HepG2 (cell line): ENCODE data around the gene LEPROT. TPM values are rescaled to one million over a fixed set of nuclear protein-coding genes. Genes with fewer than 3 reads are reported as not detected.

ENCODE experiments used
- ELF1 ChIP-seq: sonication (generic); formaldehyde crosslinking; IDR thresholded peaks from 2 replicates; pipeline ENCODE4 v1.4.0; 2020; ENCODE audit warnings: missing genetic modification reagents
- FOXP1 ChIP-seq, 2 experiments: fragments of 450-650 bp in 1 of 2; IDR thresholded peaks; 2 replicates each; pipeline ENCODE4 v1.6.1; 2017 to 2018; ENCODE audit warnings: antibody characterized with exemption in 1 of 2
- HMGXB3 ChIP-seq: sonication (generic); formaldehyde crosslinking; IDR thresholded peaks from 2 replicates; pipeline ENCODE4 v1.4.0; 2020; ENCODE audit warnings: missing genetic modification reagents, borderline replicate concordance
- JUNB ChIP-seq: sonication (generic); formaldehyde crosslinking; IDR thresholded peaks from 2 replicates; pipeline ENCODE4 v1.8.0; 2022; ENCODE audit warnings: missing genetic modification reagents, mild to moderate bottlenecking, borderline replicate concordance
- KLF13 ChIP-seq: sonication (generic); formaldehyde crosslinking; IDR thresholded peaks from 2 replicates; pipeline ENCODE4 v1.4.0; 2020; ENCODE audit warnings: mild to moderate bottlenecking, missing genetic modification reagents
- MED13 ChIP-seq: sonication (generic); formaldehyde crosslinking; IDR thresholded peaks from 2 replicates; pipeline ENCODE4 v1.5.0; 2020; ENCODE audit warnings: missing genetic modification reagents
- PCBP2 ChIP-seq: fragments of 200-400 bp; formaldehyde crosslinking; optimal IDR thresholded peaks from 2 replicates; pipeline ENCODE3; 2018; ENCODE audit warnings: low read length, low read depth; ENCODE audit not compliant: poor library complexity, severe bottlenecking
- PHF21A ChIP-seq: sonication (generic); formaldehyde crosslinking; IDR thresholded peaks from 2 replicates; pipeline ENCODE4 v1.5.0; 2020; ENCODE audit warnings: mild to moderate bottlenecking, missing genetic modification reagents
- RFX3 ChIP-seq: IDR thresholded peaks from 2 replicates; pipeline ENCODE4 v1.6.1; 2016; ENCODE audit warnings: missing biosample characterization, missing genetic modification reagents
- ZNF235 ChIP-seq: sonication (generic); formaldehyde crosslinking; IDR thresholded peaks from 2 replicates; pipeline ENCODE4 v1.8.1; 2023; ENCODE audit warnings: mild to moderate bottlenecking, missing genetic modification reagents, borderline replicate concordance
- ZNF251 ChIP-seq: sonication (generic); formaldehyde crosslinking; IDR thresholded peaks from 2 replicates; pipeline ENCODE4 v1.9.0; 2021; ENCODE audit warnings: mild to moderate bottlenecking, missing genetic modification reagents
- ZNF562 ChIP-seq: sonication (generic); formaldehyde crosslinking; IDR thresholded peaks from 2 replicates; pipeline ENCODE4 v1.8.0; 2022; ENCODE audit warnings: missing genetic modification reagents, borderline replicate concordance
- ZNF570 ChIP-seq: sonication (generic); formaldehyde crosslinking; IDR thresholded peaks from 2 replicates; pipeline ENCODE4 v1.4.0; 2020; ENCODE audit warnings: mild to moderate bottlenecking, missing genetic modification reagents, borderline replicate concordance
- ZNF616 ChIP-seq: sonication (generic); formaldehyde crosslinking; IDR thresholded peaks from 2 replicates; pipeline ENCODE4 v1.5.0; 2020; ENCODE audit warnings: low read depth, mild to moderate bottlenecking, missing genetic modification reagents
- ZNF776 ChIP-seq: sonication (generic); formaldehyde crosslinking; IDR thresholded peaks from 2 replicates; pipeline ENCODE4 v1.4.0; 2020; ENCODE audit warnings: mild to moderate bottlenecking, missing genetic modification reagents
- polyA plus RNA-seq, 8 experiments: library from polyadenylated mRNA; depleted of rRNA in 3 of 8; stranded (reverse) in 7 of 8; unstranded in 1 of 8; fragments of >200 nt; fragmentation: Illumina TruSeq in 4 of 8; extraction: Trizol in 4 of 8; gene quantifications; 2 replicates each; pipeline versions ENCODE4 v1.2.1 to v1.2.3, GENCODE V29; 2011 to 2016; ENCODE audit warnings: low read depth in 4 of 8, missing spikeins in 1 of 8, mixed read lengths in 1 of 8; ENCODE audit not compliant: insufficient read depth in 1 of 8
- total RNA-seq, 5 experiments: library from RNA; depleted of rRNA; stranded (reverse); fragments of >200 nt; fragmentation: Illumina TruSeq; extraction: Trizol; gene quantifications; 2 replicates each; pipeline ENCODE4 v1.2.3, GENCODE V29; 2016; ENCODE audit warnings: low read depth in 1 of 5
- TF ChIP-seq, protein P1 (sequence below): sonication (generic); formaldehyde crosslinking; IDR thresholded peaks from 2 replicates; pipeline ENCODE4 v1.5.0; 2020; ENCODE audit warnings: mild to moderate bottlenecking, missing genetic modification reagents, borderline replicate concordance
- TF ChIP-seq, protein P2 (sequence below): sonication (generic); formaldehyde crosslinking; IDR thresholded peaks from 2 replicates; pipeline ENCODE4 v1.4.0; 2020; ENCODE audit warnings: mild to moderate bottlenecking, missing genetic modification reagents

LEPROT gene
- total and polyA plus RNA-seq, 2 of the 13 experiments (the other 11 are each of a cell fraction or from before 2014, with no cell fraction given), result 36.8 to 51.4 TPM

- TF ChIP-seq ZNF570, result no peak
- no peak for TF ChIP-seq RFX3 (CRISPR knock-in tag)
- TF ChIP-seq, protein P1, sequence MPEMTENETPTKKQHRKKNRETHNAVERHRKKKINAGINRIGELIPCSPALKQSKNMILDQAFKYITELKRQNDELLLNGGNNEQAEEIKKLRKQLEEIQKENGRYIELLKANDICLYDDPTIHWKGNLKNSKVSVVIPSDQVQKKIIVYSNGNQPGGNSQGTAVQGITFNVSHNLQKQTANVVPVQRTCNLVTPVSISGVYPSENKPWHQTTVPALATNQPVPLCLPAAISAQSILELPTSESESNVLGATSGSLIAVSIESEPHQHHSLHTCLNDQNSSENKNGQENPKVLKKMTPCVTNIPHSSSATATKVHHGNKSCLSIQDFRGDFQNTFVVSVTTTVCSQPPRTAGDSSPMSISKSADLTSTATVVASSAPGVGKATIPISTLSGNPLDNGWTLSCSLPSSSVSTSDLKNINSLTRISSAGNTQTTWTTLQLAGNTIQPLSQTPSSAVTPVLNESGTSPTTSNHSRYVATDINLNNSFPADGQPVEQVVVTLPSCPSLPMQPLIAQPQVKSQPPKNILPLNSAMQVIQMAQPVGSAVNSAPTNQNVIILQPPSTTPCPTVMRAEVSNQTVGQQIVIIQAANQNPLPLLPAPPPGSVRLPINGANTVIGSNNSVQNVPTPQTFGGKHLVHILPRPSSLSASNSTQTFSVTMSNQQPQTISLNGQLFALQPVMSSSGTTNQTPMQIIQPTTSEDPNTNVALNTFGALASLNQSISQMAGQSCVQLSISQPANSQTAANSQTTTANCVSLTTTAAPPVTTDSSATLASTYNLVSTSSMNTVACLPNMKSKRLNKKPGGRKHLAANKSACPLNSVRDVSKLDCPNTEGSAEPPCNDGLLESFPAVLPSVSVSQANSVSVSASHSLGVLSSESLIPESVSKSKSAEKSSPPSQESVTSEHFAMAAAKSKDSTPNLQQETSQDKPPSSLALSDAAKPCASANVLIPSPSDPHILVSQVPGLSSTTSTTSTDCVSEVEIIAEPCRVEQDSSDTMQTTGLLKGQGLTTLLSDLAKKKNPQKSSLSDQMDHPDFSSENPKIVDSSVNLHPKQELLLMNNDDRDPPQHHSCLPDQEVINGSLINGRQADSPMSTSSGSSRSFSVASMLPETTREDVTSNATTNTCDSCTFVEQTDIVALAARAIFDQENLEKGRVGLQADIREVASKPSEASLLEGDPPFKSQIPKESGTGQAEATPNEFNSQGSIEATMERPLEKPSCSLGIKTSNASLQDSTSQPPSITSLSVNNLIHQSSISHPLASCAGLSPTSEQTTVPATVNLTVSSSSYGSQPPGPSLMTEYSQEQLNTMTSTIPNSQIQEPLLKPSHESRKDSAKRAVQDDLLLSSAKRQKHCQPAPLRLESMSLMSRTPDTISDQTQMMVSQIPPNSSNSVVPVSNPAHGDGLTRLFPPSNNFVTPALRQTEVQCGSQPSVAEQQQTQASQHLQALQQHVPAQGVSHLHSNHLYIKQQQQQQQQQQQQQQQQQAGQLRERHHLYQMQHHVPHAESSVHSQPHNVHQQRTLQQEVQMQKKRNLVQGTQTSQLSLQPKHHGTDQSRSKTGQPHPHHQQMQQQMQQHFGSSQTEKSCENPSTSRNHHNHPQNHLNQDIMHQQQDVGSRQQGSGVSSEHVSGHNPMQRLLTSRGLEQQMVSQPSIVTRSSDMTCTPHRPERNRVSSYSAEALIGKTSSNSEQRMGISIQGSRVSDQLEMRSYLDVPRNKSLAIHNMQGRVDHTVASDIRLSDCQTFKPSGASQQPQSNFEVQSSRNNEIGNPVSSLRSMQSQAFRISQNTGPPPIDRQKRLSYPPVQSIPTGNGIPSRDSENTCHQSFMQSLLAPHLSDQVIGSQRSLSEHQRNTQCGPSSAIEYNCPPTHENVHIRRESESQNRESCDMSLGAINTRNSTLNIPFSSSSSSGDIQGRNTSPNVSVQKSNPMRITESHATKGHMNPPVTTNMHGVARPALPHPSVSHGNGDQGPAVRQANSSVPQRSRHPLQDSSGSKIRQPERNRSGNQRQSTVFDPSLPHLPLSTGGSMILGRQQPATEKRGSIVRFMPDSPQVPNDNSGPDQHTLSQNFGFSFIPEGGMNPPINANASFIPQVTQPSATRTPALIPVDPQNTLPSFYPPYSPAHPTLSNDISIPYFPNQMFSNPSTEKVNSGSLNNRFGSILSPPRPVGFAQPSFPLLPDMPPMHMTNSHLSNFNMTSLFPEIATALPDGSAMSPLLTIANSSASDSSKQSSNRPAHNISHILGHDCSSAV (CRISPR knock-in tag), result no peak
- no peak for TF ChIP-seq PHF21A (CRISPR knock-in tag)
- peak; percentile 41; the same call in 1 of the 2 replicates for TF ChIP-seq HMGXB3
- no peak for TF ChIP-seq ZNF616
- TF ChIP-seq MED13 (CRISPR knock-in tag), result no peak
- TF ChIP-seq ZNF776 (CRISPR knock-in tag), result no peak; the same call in 1 of the 2 replicates
- no peak for TF ChIP-seq KLF13 (CRISPR knock-in tag)
- no peak for TF ChIP-seq PCBP2
- TF ChIP-seq ZNF235 (CRISPR knock-in tag), result no peak
- no peak for TF ChIP-seq FOXP1 (IDR thresholded peaks at IDR 0.05)
- no peak for TF ChIP-seq FOXP1 (CRISPR knock-in tag; IDR thresholded peaks at IDR 0.05)
- TF ChIP-seq JUNB (CRISPR knock-in tag), result no peak
- no peak for TF ChIP-seq ZNF562 (CRISPR knock-in tag)
- TF ChIP-seq, protein P2, sequence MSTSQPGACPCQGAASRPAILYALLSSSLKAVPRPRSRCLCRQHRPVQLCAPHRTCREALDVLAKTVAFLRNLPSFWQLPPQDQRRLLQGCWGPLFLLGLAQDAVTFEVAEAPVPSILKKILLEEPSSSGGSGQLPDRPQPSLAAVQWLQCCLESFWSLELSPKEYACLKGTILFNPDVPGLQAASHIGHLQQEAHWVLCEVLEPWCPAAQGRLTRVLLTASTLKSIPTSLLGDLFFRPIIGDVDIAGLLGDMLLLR (CRISPR knock-in tag), result no peak
- peak; percentile 88 for TF ChIP-seq ELF1 (CRISPR knock-in tag)
- no peak for TF ChIP-seq ZNF251 (CRISPR knock-in tag)
Measured at GRCh38 chr1:65420590-65421350, at the start of gene LEPROT, which contains the start of gene LEPR (continued).
